ENCODE data around the gene KIF5C. TPM values are rescaled to one million over a fixed set of nuclear protein-coding genes. Genes with fewer than 3 reads are reported as not detected.

The KIF5C gene
- total and polyA plus RNA-seq, 2 experiments from 2014 or later = 0.11 to 0.19 TPM

- Histone ChIP-seq H3K79me2 (ENCODE audit: insufficient read depth) (no peaks in the 10 kb centered on the region), H4K20me1 (ENCODE audit: insufficient read depth) (no peaks in the 10 kb centered on the region), H3F3A (ENCODE audit: insufficient read depth) (no peaks in the 10 kb centered on the region), H3K9ac (no peak overlapping the region), H3K4me1 (ENCODE audit: insufficient read depth) (no peaks in the 10 kb centered on the region; the same call in 1 of the 2 replicates), H3K27me3 (replicated peaks; ENCODE audit: insufficient read depth) (no peaks in the 10 kb centered on the region), H3K9me2 (ENCODE audit: insufficient read depth) (no peaks in the 10 kb centered on the region), H3K4me2 (ENCODE audit: unreplicated experiment) (no peak overlapping the region), H3K36me3 (ENCODE audit: low read depth) (no peaks in the 10 kb centered on the region), H2AFZ (no peak overlapping the region), H3K27ac (no peak overlapping the region), H3K9me3 (ENCODE audit: low read depth) (no peaks in the 10 kb centered on the region), H3K4me3 (no peak overlapping the region)
- in situ Hi-C loops (cut with MboI) = loop anchor here (25.0 kb wide), 1 partner anchor 1006 kb away; no protein-coding TSS in a partner anchor
- 52 to 67% methylated on average over 3 of the region's 3 CpGs for WGBS, 2 experiments (ENCODE audit: low coverage in 1 of 2, low lambda C conversion rate in 2 of 2, missing lambda C conversion rate in 2 of 2)
- no peak for DNase-seq
- TF ChIP-seq EZH2phosphoT487 (IDR thresholded peaks at IDR 0.05; ENCODE audit: insufficient read depth, low read depth) = no peak
- no peak for TF ChIP-seq EZH2 (IDR thresholded peaks at IDR 0.05; ENCODE audit: insufficient read depth, poor library complexity, severe bottlenecking)
Observed at GRCh38 chr2:148993351-148993750, 118.3 kb downstream of the KIF5C start.

- H3K4me1 ChIP-seq (ENCODE audit: insufficient read depth) = no peaks in the 10 kb centered on the region; the same call in 1 of the 2 replicates
- no peaks in the 10 kb centered on the region for H3K9me3 ChIP-seq (ENCODE audit: low read depth)
- H4K20me1 ChIP-seq (ENCODE audit: insufficient read depth) = no peaks in the 10 kb centered on the region
- H3K4me3 ChIP-seq = no peak overlapping the region
- H3K9ac ChIP-seq = no peak overlapping the region
- H2AFZ ChIP-seq = no peak overlapping the region
- in situ Hi-C loops (cut with MboI) = loop anchor here (25.0 kb wide), 1 partner anchor 1007 kb away; no protein-coding TSS in a partner anchor
- H3K27ac ChIP-seq = no peak overlapping the region
- H3K4me2 ChIP-seq (ENCODE audit: unreplicated experiment) = no peak overlapping the region
- 73% methylated on average over 8 of the region's 8 CpGs for WGBS, 2 experiments (ENCODE audit: low coverage in 1 of 2, low lambda C conversion rate in 2 of 2, missing lambda C conversion rate in 2 of 2)
- no peaks in the 10 kb centered on the region; the same call in 1 of the 2 replicates for H3K27me3 ChIP-seq (replicated peaks; ENCODE audit: insufficient read depth)
- no peaks in the 10 kb centered on the region for H3K9me2 ChIP-seq (ENCODE audit: insufficient read depth)
- H3K36me3 ChIP-seq (ENCODE audit: low read depth) = no peaks in the 10 kb centered on the region
- no peaks in the 10 kb centered on the region for H3K79me2 ChIP-seq (ENCODE audit: insufficient read depth)
- no peak for DNase-seq
- no peaks in the 10 kb centered on the region for H3F3A ChIP-seq (ENCODE audit: insufficient read depth)
- no peak for TF ChIP-seq EZH2phosphoT487 (IDR thresholded peaks at IDR 0.05; ENCODE audit: insufficient read depth, low read depth)
- TF ChIP-seq EZH2 (IDR thresholded peaks at IDR 0.05; ENCODE audit: insufficient read depth, poor library complexity, severe bottlenecking) = no peak
Observed at GRCh38 chr2:148994341-148994740, 119.3 kb downstream of the KIF5C start.

GRCh38 chr2:148996805-148997204 lies 121.8 kb downstream of the KIF5C start:
- Histone ChIP-seq H3K4me1 (ENCODE audit: insufficient read depth) (peaks cover 9% of the 10 kb centered on the region; the same call in 1 of the 2 replicates), H4K20me1 (ENCODE audit: insufficient read depth) (no peaks in the 10 kb centered on the region), H3F3A (ENCODE audit: insufficient read depth) (no peaks in the 10 kb centered on the region), H3K27me3 (replicated peaks; ENCODE audit: insufficient read depth) (no peaks in the 10 kb centered on the region; the same call in 1 of the 2 replicates), H3K79me2 (ENCODE audit: insufficient read depth) (no peaks in the 10 kb centered on the region), H3K36me3 (ENCODE audit: low read depth) (no peaks in the 10 kb centered on the region), H3K9me3 (ENCODE audit: low read depth) (no peaks in the 10 kb centered on the region), H3K9ac (no peak overlapping the region), H2AFZ (no peak overlapping the region), H3K9me2 (ENCODE audit: insufficient read depth) (no peaks in the 10 kb centered on the region), H3K4me2 (ENCODE audit: unreplicated experiment) (no peak overlapping the region), H3K27ac (no peak overlapping the region), H3K4me3 (no peak overlapping the region)
- TF ChIP-seq EZH2phosphoT487 (IDR thresholded peaks at IDR 0.05; ENCODE audit: insufficient read depth, low read depth) (no peak), EZH2 (IDR thresholded peaks at IDR 0.05; ENCODE audit: insufficient read depth, poor library complexity, severe bottlenecking) (no peak)
- DNase-seq = no peak
- in situ Hi-C loops (cut with MboI) = loop anchor here (25.0 kb wide), 1 partner anchor 1010 kb away; no protein-coding TSS in a partner anchor
- whole genome bisulfite sequencing, 2 experiments (ENCODE audit: low coverage in 1 of 2, low lambda C conversion rate in 2 of 2, missing lambda C conversion rate in 2 of 2) = 78 to 81% methylated on average over 6 of the region's 6 CpGs

GRCh38 chr2:148998165-148998830 lies 123.3 kb downstream of the KIF5C start:
- Histone ChIP-seq H3K4me2 (ENCODE audit: unreplicated experiment) (no peak overlapping the region), H3K9me3 (ENCODE audit: low read depth) (no peaks in the 10 kb centered on the region), H3F3A (ENCODE audit: insufficient read depth) (no peaks in the 10 kb centered on the region), H3K9me2 (ENCODE audit: insufficient read depth) (no peaks in the 10 kb centered on the region), H3K27ac (no peak overlapping the region), H3K79me2 (ENCODE audit: insufficient read depth) (no peaks in the 10 kb centered on the region), H3K9ac (no peak overlapping the region), H3K4me1 (ENCODE audit: insufficient read depth) (peaks cover 9% of the 10 kb centered on the region; the same call in 1 of the 2 replicates), H4K20me1 (ENCODE audit: insufficient read depth) (no peaks in the 10 kb centered on the region), H3K4me3 (no peak overlapping the region), H3K27me3 (replicated peaks; ENCODE audit: insufficient read depth) (no peaks in the 10 kb centered on the region; the same call in 1 of the 2 replicates), H3K36me3 (ENCODE audit: low read depth) (no peaks in the 10 kb centered on the region), H2AFZ (no peak overlapping the region)
- TF ChIP-seq EZH2phosphoT487 (IDR thresholded peaks at IDR 0.05; ENCODE audit: insufficient read depth, low read depth) = no peak
- no peak for TF ChIP-seq EZH2 (IDR thresholded peaks at IDR 0.05; ENCODE audit: insufficient read depth, poor library complexity, severe bottlenecking)
- no peak for DNase-seq
- in situ Hi-C loops (cut with MboI) = loop anchor here (25.0 kb wide), 1 partner anchor 1011 kb away; no protein-coding TSS in a partner anchor
- WGBS, 2 experiments (ENCODE audit: low coverage in 1 of 2, low lambda C conversion rate in 2 of 2, missing lambda C conversion rate in 2 of 2) = 79 to 84% methylated on average over 13 to 16 of the region's 16 CpGs

Data from GM23248 (cell line).